ENCODE data around the gene FAM89B.
A peak's percentile ranks its signal among the peaks of the same experiment; 100 is the strongest.

FAM89B gene

GRCh38 chr11:65551572-65552387 lies 20.6 kb upstream of the FAM89B start:
- H3K4me3 ChIP-seq (ENCODE audit: severe bottlenecking), result no peak overlapping the region
- no peak for ATAC-seq (ENCODE audit: low read depth)
- peaks cover 17% of the 10 kb centered on the region for H3K4me1 ChIP-seq (ENCODE audit: insufficient read depth, poor library complexity, severe bottlenecking)
- DNase-seq (ENCODE audit: low spot score), result no peak
- H3K27ac ChIP-seq (ENCODE audit: poor library complexity, severe bottlenecking), result no peak overlapping the region
- H3K36me3 ChIP-seq (ENCODE audit: low read depth), result peaks cover 4% of the 10 kb centered on the region; the same call in 1 of the 2 replicates
- peak; percentile 55 for TF ChIP-seq CTCF (IDR thresholded peaks at IDR 0.05; ENCODE audit: poor library complexity, severe bottlenecking)
- no peaks in the 10 kb centered on the region for H3K9me3 ChIP-seq (ENCODE audit: severe bottlenecking)
- H3K27me3 ChIP-seq (ENCODE audit: insufficient read depth, poor library complexity, severe bottlenecking), result no peaks in the 10 kb centered on the region

- H3K36me3 ChIP-seq (ENCODE audit: low read depth), result peaks cover 4% of the 10 kb centered on the region; the same call in 1 of the 2 replicates
- DNase-seq (ENCODE audit: low spot score) (no peak), ATAC-seq (ENCODE audit: low read depth) (no peak)
- no peaks in the 10 kb centered on the region for H3K9me3 ChIP-seq (ENCODE audit: severe bottlenecking)
- H3K4me3 ChIP-seq (ENCODE audit: severe bottlenecking), result no peak overlapping the region
- H3K27me3 ChIP-seq (ENCODE audit: insufficient read depth, poor library complexity, severe bottlenecking), result no peaks in the 10 kb centered on the region
- H3K4me1 ChIP-seq (ENCODE audit: insufficient read depth, poor library complexity, severe bottlenecking), result peaks cover 23% of the 10 kb centered on the region
- peak; percentile 30 for TF ChIP-seq CTCF (IDR thresholded peaks at IDR 0.05; ENCODE audit: poor library complexity, severe bottlenecking)
- no peak overlapping the region for H3K27ac ChIP-seq (ENCODE audit: poor library complexity, severe bottlenecking)
Observed at GRCh38 chr11:65552388-65552951, 19.9 kb upstream of the FAM89B start.

DNA sequence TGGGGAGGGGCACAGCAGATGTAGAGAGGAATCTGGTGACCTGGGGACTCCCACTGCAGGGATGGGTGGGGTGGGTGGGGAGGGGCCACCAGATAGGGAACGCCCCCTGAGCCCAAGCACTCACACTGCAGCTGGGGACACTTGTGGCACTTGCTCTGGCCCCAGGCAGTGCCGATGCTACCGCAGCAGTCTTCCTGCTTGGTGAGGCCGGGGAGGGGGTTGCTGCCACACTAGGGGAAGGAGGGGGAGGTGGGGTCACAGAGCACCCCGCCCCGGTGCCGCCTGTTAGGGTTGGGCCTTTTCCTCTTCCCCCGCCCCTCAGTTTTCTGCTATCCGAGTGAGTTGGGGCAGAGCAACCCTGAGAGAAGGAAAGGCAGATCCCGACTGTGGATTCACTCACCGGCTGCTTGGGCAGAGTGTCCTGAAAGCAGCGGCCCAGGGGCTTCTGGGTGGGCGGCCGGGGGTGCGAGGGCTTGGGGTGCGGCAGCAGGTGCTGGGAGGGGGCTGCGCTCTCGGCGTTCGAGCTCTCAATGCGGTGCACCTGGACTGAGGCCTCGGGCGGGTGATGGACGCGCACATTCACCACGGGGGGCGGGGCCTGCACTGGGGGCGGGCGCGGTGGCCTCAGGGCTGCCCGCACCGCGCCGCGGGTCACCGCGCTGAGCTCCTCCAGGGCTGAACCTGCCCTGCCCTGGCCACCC lies 18.9 kb upstream of the FAM89B start:
- H3K36me3 ChIP-seq (ENCODE audit: low read depth), result peaks cover 4% of the 10 kb centered on the region; the same call in 1 of the 2 replicates
- ATAC-seq (ENCODE audit: low read depth) (no peak), DNase-seq (ENCODE audit: low spot score) (no peak)
- no peaks in the 10 kb centered on the region for H3K27me3 ChIP-seq (ENCODE audit: insufficient read depth, poor library complexity, severe bottlenecking)
- H3K27ac ChIP-seq (ENCODE audit: poor library complexity, severe bottlenecking), result no peak overlapping the region
- H3K9me3 ChIP-seq (ENCODE audit: severe bottlenecking), result no peaks in the 10 kb centered on the region
- H3K4me3 ChIP-seq (ENCODE audit: severe bottlenecking), result no peak overlapping the region
- TF ChIP-seq CTCF (IDR thresholded peaks at IDR 0.05; ENCODE audit: poor library complexity, severe bottlenecking), result no peak
- peaks cover 23% of the 10 kb centered on the region for H3K4me1 ChIP-seq (ENCODE audit: insufficient read depth, poor library complexity, severe bottlenecking)

DNA sequence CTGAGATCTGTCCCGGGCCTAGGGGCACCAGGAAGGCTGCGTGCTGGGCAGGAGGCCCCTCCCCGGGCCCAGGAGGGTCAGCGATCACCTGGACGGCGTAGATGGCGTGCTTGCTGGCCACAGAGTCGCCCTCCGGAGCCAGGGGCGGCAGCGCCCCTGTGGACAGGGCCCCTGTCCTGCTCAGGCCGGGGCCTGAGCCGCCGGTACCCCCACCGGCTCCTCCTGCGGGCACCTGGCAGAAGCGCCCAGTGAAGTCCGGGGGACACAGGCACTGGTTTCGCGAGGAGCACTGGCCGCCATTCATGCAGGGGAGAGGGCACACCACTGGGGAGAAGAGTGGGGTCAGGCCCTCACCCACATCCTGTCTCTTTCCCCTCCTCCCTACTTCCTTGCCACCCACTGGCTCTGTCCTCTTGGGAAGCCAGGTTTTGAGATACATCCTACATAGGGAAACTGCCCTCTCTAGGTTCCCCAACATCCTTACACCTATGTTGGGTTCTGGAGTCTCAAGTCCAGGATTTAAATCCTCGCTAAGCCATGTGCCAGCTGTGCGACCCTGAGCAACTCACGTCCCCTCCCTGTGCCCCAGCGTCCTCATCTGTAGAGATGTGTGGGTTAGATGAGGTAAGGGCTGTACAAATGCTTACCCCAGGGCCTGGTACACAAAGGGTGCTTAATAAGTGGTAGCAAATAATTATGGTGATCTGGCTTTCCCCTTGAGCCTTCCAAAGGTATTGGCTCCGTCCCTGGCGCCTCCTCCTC lies 18.1 kb upstream of the FAM89B start:
- Histone ChIP-seq H3K4me3 (ENCODE audit: severe bottlenecking) (no peak overlapping the region), H3K4me1 (ENCODE audit: insufficient read depth, poor library complexity, severe bottlenecking) (peaks cover 31% of the 10 kb centered on the region), H3K27ac (ENCODE audit: poor library complexity, severe bottlenecking) (peak overlapping the region; percentile 85), H3K27me3 (ENCODE audit: insufficient read depth, poor library complexity, severe bottlenecking) (no peaks in the 10 kb centered on the region), H3K36me3 (ENCODE audit: low read depth) (peaks cover 4% of the 10 kb centered on the region; the same call in 1 of the 2 replicates), H3K9me3 (ENCODE audit: severe bottlenecking) (no peaks in the 10 kb centered on the region)
- no peak for ATAC-seq (ENCODE audit: low read depth)
- TF ChIP-seq CTCF (IDR thresholded peaks at IDR 0.05; ENCODE audit: poor library complexity, severe bottlenecking), result no peak
- no peak for DNase-seq (ENCODE audit: low spot score)
